ENCODE results near the gene IMPDH1.

The IMPDH1 gene

GRCh38 chr7:128360359-128360678, 49.5 kb downstream of the IMPDH1 start:
- no peak for DNase-seq (ENCODE audit: low read depth in 2 of 2)

- DNase-seq (ENCODE audit: low read depth in 2 of 2), result no peak
These were observed 49.8 kb downstream of the IMPDH1 start for GRCh38 chr7:128359939-128360338.

- DNase-seq (ENCODE audit: low read depth in 2 of 2), result no peak
These were observed 50.4 kb downstream of the IMPDH1 start for GRCh38 chr7:128359336-128359735.

- DNase-seq (ENCODE audit: low read depth in 2 of 2), result no peak
These were observed 51.5 kb downstream of the IMPDH1 start for GRCh38 chr7:128358233-128358632.

DNA sequence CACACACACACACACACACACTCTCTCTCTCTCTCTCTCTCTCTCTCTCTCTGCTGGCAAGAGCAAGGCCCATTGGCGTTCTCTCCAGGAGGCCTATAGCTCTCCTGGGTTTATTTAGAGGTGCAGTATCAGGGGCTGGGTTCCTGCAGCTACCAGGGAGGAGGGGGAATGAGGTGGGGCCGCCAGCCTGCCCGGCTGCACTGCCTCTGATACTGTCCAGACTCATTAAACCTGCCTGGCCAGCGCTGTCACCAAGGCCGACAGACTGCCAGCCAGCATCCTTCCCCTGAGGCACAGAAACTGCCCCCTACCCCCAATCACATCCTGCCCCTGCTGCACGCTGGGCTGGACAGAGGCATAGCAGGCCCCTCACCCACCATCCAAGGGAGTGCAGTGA, 52.6 kb downstream of the IMPDH1 start:
- no peak for DNase-seq (ENCODE audit: low read depth in 2 of 2)

- no peak for DNase-seq (ENCODE audit: low read depth in 2 of 2)
These were observed 53.1 kb downstream of the IMPDH1 start for GRCh38 chr7:128356546-128357216.

- no peak for DNase-seq (ENCODE audit: low read depth in 2 of 2)
These were observed 56.2 kb downstream of the IMPDH1 start for GRCh38 chr7:128353610-128354009.

DNA sequence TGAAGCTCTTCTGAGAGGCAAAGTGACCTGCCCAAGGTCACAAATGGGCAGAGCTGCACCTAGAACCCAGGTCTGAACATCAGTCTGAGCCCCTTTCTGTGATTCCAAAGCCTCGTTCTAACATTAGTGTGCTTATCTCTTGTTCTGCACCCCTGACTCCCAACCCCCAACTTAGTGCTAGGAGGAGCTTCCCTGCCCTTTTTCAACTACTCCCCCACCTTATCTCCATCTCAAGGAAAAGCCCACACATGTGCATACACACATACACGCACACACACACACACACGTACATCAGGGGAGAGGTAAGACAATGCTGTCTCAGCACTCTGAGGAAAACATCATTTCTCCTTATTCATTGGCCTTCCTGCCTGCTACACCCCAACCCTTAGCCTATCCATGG, 56.6 kb downstream of the IMPDH1 start:
- no peak for DNase-seq (ENCODE audit: low read depth in 2 of 2)

DNA sequence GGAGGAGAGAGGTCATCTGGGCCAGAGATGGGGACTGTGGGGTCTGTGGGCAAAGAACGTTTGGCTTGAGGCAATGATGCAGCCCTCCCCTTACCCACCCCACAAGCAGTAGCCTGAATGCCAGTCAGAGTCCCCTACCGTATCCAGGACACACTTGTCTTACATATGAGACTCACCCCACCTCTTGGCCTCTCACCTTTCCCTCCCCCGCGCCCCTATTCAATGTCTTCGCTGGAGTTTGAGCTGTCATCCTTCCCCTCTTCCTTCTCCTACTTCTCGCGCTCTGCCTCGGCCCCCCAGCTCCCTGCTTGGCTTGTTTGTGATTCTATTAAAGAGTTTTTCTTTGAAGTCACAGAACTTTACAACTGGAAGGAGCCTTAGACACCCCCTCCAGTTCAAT, 57.1 kb downstream of the IMPDH1 start:
- DNase-seq (ENCODE audit: low read depth in 2 of 2), result no peak

GRCh38 chr7:128352153-128352537, 57.6 kb downstream of the IMPDH1 start:
- no peak for DNase-seq (ENCODE audit: low read depth in 2 of 2)

GRCh38 chr7:128351296-128352152, 58.3 kb downstream of the IMPDH1 start:
- no peak for DNase-seq (ENCODE audit: low read depth in 2 of 2)

- DNase-seq (ENCODE audit: low read depth in 2 of 2), result no peak
These were observed 59.0 kb downstream of the IMPDH1 start for GRCh38 chr7:128350708-128351295.

DNA sequence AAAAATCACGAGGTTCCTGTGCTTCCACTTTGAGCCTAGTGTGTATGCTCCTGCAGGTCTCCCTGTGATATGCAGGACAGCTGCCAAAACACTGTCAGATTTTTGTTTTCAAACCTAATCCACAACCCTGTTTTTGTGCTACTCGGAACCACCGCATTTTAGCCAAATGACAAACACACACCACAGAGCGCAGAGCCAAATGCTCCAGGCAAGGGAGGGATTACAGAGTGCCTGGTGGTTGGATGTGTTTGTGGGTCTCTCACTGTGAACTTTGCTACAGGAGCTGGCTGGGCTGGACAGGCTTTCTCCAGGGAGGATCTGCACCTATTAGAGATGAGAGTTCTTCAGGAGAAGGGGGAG, 60.3 kb downstream of the IMPDH1 start:
- no peak for DNase-seq (ENCODE audit: low read depth in 2 of 2)

DNA sequence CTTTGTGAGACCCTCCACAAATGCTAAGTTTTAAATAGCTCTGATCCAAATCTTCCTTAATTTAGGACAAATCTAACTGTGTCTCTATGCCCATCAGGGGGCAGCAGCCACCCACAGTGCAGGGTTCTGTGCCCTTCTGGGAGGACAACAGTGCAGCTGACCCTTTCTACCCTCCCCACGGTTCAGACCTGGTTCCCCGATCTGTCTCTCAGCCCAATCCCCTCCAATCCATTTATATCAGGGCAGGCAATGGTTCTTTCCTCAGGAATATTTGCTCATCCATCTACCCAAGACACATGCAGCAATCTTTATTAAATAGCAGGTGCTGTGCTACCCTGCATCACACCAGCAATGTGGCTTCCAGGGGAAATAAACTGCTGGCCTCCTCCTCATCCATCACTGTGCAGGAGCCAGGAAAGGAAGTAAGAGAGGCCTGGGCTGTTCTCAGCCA, 62.1 kb downstream of the IMPDH1 start:
- DNase-seq (ENCODE audit: low read depth in 2 of 2), result peak in 1 of 2 donors; percentile 42

GRCh38 chr7:128344431-128344774, 65.4 kb downstream of the IMPDH1 start:
- no peak for DNase-seq (ENCODE audit: low read depth in 2 of 2)

DNA sequence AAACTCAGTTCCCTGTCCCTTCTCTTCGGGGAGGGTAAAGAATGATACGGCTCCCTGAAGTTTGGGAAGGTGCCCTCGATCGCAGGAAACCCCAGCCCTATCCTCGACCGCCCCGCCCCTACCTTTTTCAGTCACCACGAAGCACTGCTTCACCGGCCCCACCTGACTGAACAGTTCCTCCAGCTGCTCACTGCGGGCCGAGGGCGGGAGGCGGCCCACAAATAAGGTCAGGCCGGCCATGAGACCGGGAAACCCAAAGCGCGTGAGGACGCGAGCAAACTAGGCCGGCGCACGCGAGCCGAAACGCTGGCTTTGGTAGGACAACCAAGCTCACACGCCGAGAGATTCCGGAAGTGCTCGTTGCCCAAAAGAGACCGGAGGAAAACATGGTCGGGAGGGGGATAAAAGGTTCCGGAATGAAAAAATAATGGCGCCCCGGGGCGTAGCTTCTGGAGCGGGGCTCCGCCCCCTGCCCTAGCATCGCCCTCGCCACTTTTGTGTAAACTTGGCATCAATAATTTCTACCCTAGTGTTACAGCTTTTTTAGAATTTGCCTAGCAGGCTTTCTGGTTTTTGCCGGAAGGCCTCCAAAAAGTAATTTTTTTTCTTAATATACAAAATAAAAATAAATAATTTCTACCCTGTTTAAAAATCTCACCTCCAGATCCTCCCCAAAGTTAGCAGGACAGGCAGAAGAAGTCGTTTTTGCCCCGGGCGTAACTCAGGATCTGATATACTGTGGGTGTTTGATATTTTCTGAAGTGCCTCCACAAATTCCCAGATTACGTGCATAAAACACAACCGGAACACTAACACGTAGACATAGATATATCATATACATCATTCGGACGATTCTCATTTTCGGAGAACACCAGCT, 66.0 kb downstream of the IMPDH1 start, which contains the start of gene RBM28:
Gene RBM28, minus strand, starts transcription at position 355 of the 877 bp plus-strand sequence. Its CDS starts 115 bp downstream, at position 240.
- DNase-seq (ENCODE audit: low read depth in 2 of 2), result peak; percentile 65 to 72
